IMR-90 (cell line): ENCODE measurements around the gene LRRTM4. TPM values are rescaled to one million over a fixed set of nuclear protein-coding genes. Genes with fewer than 3 reads are reported as not detected.

ENCODE experiments used
- ATAC-seq: fragments of 200-7000 bp; cut with Tn5 transposase; 2 replicates; pipeline ENCODE4 v1.9.1; 2020; ENCODE audit warnings: low read depth, mild to moderate bottlenecking, moderate library complexity
- BruUV-seq: library from RNA; stranded (reverse); fragments of 400-500 nt; replicated peaks from 2 replicates; lab custom pipeline; 2021; lab: Mats Ljungman, UMichigan
- CTCF ChIA-PET: fragments of 300-600 bp; formaldehyde crosslinking; extraction: SDS; loops from one replicate; lab custom pipeline; 2021; ENCODE audit warnings: antibody characterized with exemption; lab: Yijun Ruan, JAX
- POLR2A ChIA-PET: fragments of 300-600 bp; sonication (Branson Sonifier 250); formaldehyde crosslinking; loops from one replicate; lab custom pipeline; 2022; ENCODE audit warnings: antibody characterized with exemption; ENCODE audit not compliant: unreplicated experiment; lab: Charles Lee
- DNase-seq: peaks from one replicate; pipeline ENCODE4 v3.0.0; 2013
- H2AFZ ChIP-seq: replicated peaks from 2 replicates; pipeline ENCODE3; 2013; ENCODE audit warnings: low read length, mild to moderate bottlenecking; ENCODE audit not compliant: poor library complexity
- H2AK5ac ChIP-seq: 2 replicates; pipeline ENCODE4 v1.6.1; 2013; ENCODE audit warnings: low read depth, low read length, inconsistent platforms
- H2AK9ac ChIP-seq: replicated peaks from 2 replicates; pipeline ENCODE3; 2013; ENCODE audit warnings: mild to moderate bottlenecking, low read depth, low read length, moderate library complexity; ENCODE audit not compliant: poor library complexity
- H2BK120ac ChIP-seq: 2 replicates; pipeline ENCODE4 v1.6.1; 2013; ENCODE audit warnings: low read depth, low read length, inconsistent platforms
- H2BK15ac ChIP-seq: 3 replicates; pipeline ENCODE4 v1.6.1; 2013; ENCODE audit warnings: low read depth, low read length, inconsistent platforms
- H2BK20ac ChIP-seq: 2 replicates; pipeline ENCODE4 v1.6.1; 2013; ENCODE audit warnings: low read depth, mild to moderate bottlenecking, inconsistent platforms, low read length, moderate library complexity
- H2BK5ac ChIP-seq: 2 replicates; pipeline ENCODE4 v1.6.1; 2013; ENCODE audit warnings: mild to moderate bottlenecking, low read depth, low read length, inconsistent platforms; ENCODE audit not compliant: poor library complexity, severe bottlenecking
- H3K14ac ChIP-seq: replicated peaks from 2 replicates; pipeline ENCODE4 v1.6.1; 2013; ENCODE audit warnings: low read depth, low read length, inconsistent platforms
- H3K18ac ChIP-seq: 2 replicates; pipeline ENCODE4 v1.6.1; 2013; ENCODE audit warnings: low read depth, low read length, control low read depth
- H3K23ac ChIP-seq: 2 replicates; pipeline ENCODE4 v1.6.1; 2013; ENCODE audit warnings: low read depth, low read length, inconsistent platforms
- H3K27ac ChIP-seq: 2 replicates; pipeline ENCODE4 v1.5.1; 2013; ENCODE audit warnings: mild to moderate bottlenecking, control low read depth, low read length; ENCODE audit not compliant: insufficient read depth
- H3K27me3 ChIP-seq: 2 replicates; pipeline ENCODE4 v1.6.1; 2013; ENCODE audit warnings: low read length; ENCODE audit not compliant: control insufficient read depth, insufficient read depth
- H3K36me3 ChIP-seq: 2 replicates; pipeline ENCODE4 v1.6.1; 2013; ENCODE audit warnings: low read length, mixed read lengths; ENCODE audit not compliant: control insufficient read depth, insufficient read depth
- H3K4ac ChIP-seq: 2 replicates; pipeline ENCODE4 v1.6.1; 2013; ENCODE audit warnings: low read depth, low read length, inconsistent platforms
- H3K4me1 ChIP-seq: 2 replicates; pipeline ENCODE4 v1.6.1; 2013; ENCODE audit warnings: low read length, mixed read lengths; ENCODE audit not compliant: control insufficient read depth, insufficient read depth
- H3K4me2 ChIP-seq: 2 replicates; pipeline ENCODE4 v1.6.1; 2013; ENCODE audit warnings: low read depth, mild to moderate bottlenecking, control low read depth, low read length, moderate library complexity
- H3K4me3 ChIP-seq: 2 replicates; pipeline ENCODE4 v1.5.1; 2013; ENCODE audit warnings: low read depth, mild to moderate bottlenecking, control low read depth, low read length, moderate library complexity; ENCODE audit not compliant: insufficient read depth
- H3K56ac ChIP-seq: 2 replicates; pipeline ENCODE4 v1.6.1; 2013; ENCODE audit warnings: low read length, inconsistent platforms; ENCODE audit not compliant: insufficient read depth; ENCODE audit errors: extremely low read depth
- H3K79me1 ChIP-seq, 2 experiments: 2 replicates each; pipeline ENCODE4 v1.6.1; 2013; ENCODE audit warnings: low read length in 2 of 2, inconsistent platforms in 1 of 2, low read depth in 1 of 2
- H3K9ac ChIP-seq: 2 replicates; pipeline ENCODE4 v1.6.1; 2013; ENCODE audit warnings: low read depth, low read length, control low read depth
- H3K9me1 ChIP-seq: 2 replicates; pipeline ENCODE4 v1.6.1; 2013; ENCODE audit warnings: low read length, inconsistent platforms; ENCODE audit not compliant: insufficient read depth
- H3K9me3 ChIP-seq: 2 replicates; pipeline ENCODE4 v1.6.1; 2013; ENCODE audit warnings: low read length; ENCODE audit not compliant: control insufficient read depth, insufficient read depth
- H4K20me1 ChIP-seq: 2 replicates; pipeline ENCODE4 v1.6.1; 2013; ENCODE audit warnings: low read length, inconsistent platforms; ENCODE audit not compliant: insufficient read depth
- H4K5ac ChIP-seq: 2 replicates; pipeline ENCODE4 v1.6.1; 2013; ENCODE audit warnings: mild to moderate bottlenecking, low read depth, low read length, control low read depth
- H4K8ac ChIP-seq, 2 experiments: 2 replicates each; pipeline ENCODE4 v1.6.1; 2013; ENCODE audit warnings: low read depth in 2 of 2, low read length in 2 of 2, control low read depth in 1 of 2, inconsistent platforms in 1 of 2
- H4K91ac ChIP-seq: 2 replicates; pipeline ENCODE4 v1.6.1; 2013; ENCODE audit warnings: low read depth, low read length, inconsistent platforms; ENCODE audit not compliant: insufficient read depth
- BHLHE40 ChIP-seq: fragments of 150-350 bp; IDR thresholded peaks from 2 replicates; pipeline ENCODE4 v1.6.1; 2016; ENCODE audit warnings: mild to moderate bottlenecking, low read depth, low read length
- CEBPB ChIP-seq: IDR thresholded peaks from 2 replicates; pipeline ENCODE4 v1.6.1; 2012; ENCODE audit warnings: low read depth, low read length, improper control_type of control experiment
- CHD1 ChIP-seq: IDR thresholded peaks from 2 replicates; pipeline ENCODE4 v1.6.1; 2012; ENCODE audit warnings: low read depth, low read length, improper control_type of control experiment
- FOS ChIP-seq: fragments of 150-350 bp; IDR thresholded peaks from 2 replicates; pipeline ENCODE4 v1.6.1; 2016; ENCODE audit warnings: low read depth, low read length
- MAFK ChIP-seq: IDR thresholded peaks from 2 replicates; pipeline ENCODE4 v1.6.1; 2012; ENCODE audit warnings: low read depth, low read length, improper control_type of control experiment
- MXI1 ChIP-seq: IDR thresholded peaks from 2 replicates; pipeline ENCODE4 v1.6.1; 2012; ENCODE audit warnings: low read depth, mild to moderate bottlenecking, low read length, moderate library complexity, borderline replicate concordance
- NFE2L2 ChIP-seq: fragments of 150-350 bp; IDR thresholded peaks from 2 replicates; pipeline ENCODE4 v1.6.1; 2016; ENCODE audit warnings: low read depth, mild to moderate bottlenecking, low read length
- POLR2A ChIP-seq: IDR thresholded peaks from 2 replicates; pipeline ENCODE4 v1.6.1; 2012; ENCODE audit warnings: mild to moderate bottlenecking, low read depth, low read length
- RAD21 ChIP-seq: IDR thresholded peaks from 2 replicates; pipeline ENCODE4 v1.6.1; 2012; ENCODE audit warnings: low read length, improper control_type of control experiment
- RCOR1 ChIP-seq: IDR thresholded peaks from 2 replicates; pipeline ENCODE4 v1.6.1; 2012; ENCODE audit warnings: mild to moderate bottlenecking, low read length, improper control_type of control experiment; ENCODE audit not compliant: insufficient replicate concordance
- RFX5 ChIP-seq: IDR thresholded peaks from 2 replicates; pipeline ENCODE4 v1.8.0; 2012; ENCODE audit warnings: low read depth, mild to moderate bottlenecking, low read length, moderate library complexity
- SMC3 ChIP-seq: fragments of 150-350 bp; IDR thresholded peaks from 2 replicates; pipeline ENCODE4 v1.6.1; 2016; ENCODE audit warnings: low read depth, mild to moderate bottlenecking, antibody characterized with exemption, low read length, moderate library complexity
- WGBS, 2 experiments: methylation state at CpG; one replicate each; pipeline versions ENCODE4 v1.1.5 to v1.1.7; 2013; ENCODE audit warnings: missing lambda C conversion rate in 2 of 2; ENCODE audit not compliant: insufficient read length in 1 of 2; ENCODE audit errors: extremely low coverage in 2 of 2; 5-methylcytosine and 5-hydroxymethylcytosine counted together
- dilution Hi-C: fragments of 300-500 bp; cut with HindIII; formaldehyde crosslinking; loops from one replicate; pipeline ENCODE4 v1.14.3; 2018; ENCODE audit warnings: low sequenced_read_pairs; ENCODE audit not compliant: unreplicated experiment
- in situ Hi-C: fragments of 300-500 bp; cut with MboI; formaldehyde crosslinking; loops from 3 replicates; pipeline ENCODE4 v1.14.3; 2019; ENCODE audit warnings: low sequenced_read_pairs, inconsistent platforms, mixed read lengths
- intact Hi-C: fragments of 100-400 bp; cut with micrococcal nuclease; formaldehyde crosslinking; loops from 2 replicates; pipeline ENCODE4 v1.10.0; 2022
- polyA plus RNA-seq, 3 experiments: library from polyadenylated mRNA; depleted of rRNA; stranded (reverse); fragments of >200 nt; gene quantifications; 2 replicates each; pipeline ENCODE4 v1.2.3, GENCODE V29; 2012; ENCODE audit warnings: low replicate concordance in 1 of 3
- total RNA-seq: library from RNA; depleted of rRNA; stranded (reverse); fragments of >200 nt; gene quantifications from 2 replicates; pipeline ENCODE4 v1.2.3, GENCODE V29; 2012
- TF ChIP-seq, protein P1 (sequence below): fragments of 150-350 bp; IDR thresholded peaks from 2 replicates; pipeline ENCODE4 v1.6.1; 2017; ENCODE audit warnings: mild to moderate bottlenecking, antibody characterized with exemption, low read length, low read depth
- TF ChIP-seq, protein P2 (sequence below): conservative IDR thresholded peaks from 2 replicates; pipeline ENCODE4 v1.5.1; 2012; ENCODE audit warnings: mild to moderate bottlenecking, low read depth, low read length, improper control_type of control experiment
- TF ChIP-seq, protein P3 (sequence below): fragments of 150-350 bp; IDR thresholded peaks from 2 replicates; pipeline ENCODE4 v1.6.1; 2016; ENCODE audit warnings: low read depth, mild to moderate bottlenecking, low read length, moderate library complexity, borderline replicate concordance

Gene LRRTM4
- total and polyA plus RNA-seq, 2 of the 4 experiments (the other 2 are of a cell fraction) = not detected

DNA sequence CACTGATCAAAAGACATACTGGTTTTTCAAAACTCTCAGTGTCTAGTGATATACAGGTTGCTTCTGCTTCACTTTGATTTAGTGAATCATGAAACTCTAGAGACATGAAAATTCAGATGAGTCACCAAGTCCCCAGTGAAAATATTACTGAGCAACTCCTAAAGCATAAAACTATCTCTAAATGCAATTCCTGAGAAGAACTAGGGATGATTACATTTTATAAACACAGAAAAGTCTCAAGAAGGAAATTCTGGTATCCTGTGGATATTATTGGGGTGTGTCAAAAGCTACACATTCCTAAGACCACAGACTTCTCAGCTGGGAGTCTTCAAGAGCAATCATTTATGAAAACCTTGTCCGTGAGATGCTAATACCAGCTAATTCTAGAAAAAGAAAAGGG lies 9.7 kb downstream of the LRRTM4 start:
- Histone ChIP-seq H3K9me3 (0 out of 2 replicates have a peak, but pooled peaks cover 2% of the 10 kb centered on the region), H3K23ac (no peak overlapping the region), H2AK9ac (no peak overlapping the region), H3K79me1 (no peaks in the 10 kb centered on the region), H3K4me2 (no peak overlapping the region), H3K9ac (no peak overlapping the region), H3K4me1 (no peaks in the 10 kb centered on the region), H4K91ac (no peak overlapping the region), H2BK5ac (no peak overlapping the region), H2AFZ (no peak overlapping the region), H3K56ac (no peak overlapping the region), H4K8ac (no peak overlapping the region), H2BK120ac (no peak overlapping the region), H3K18ac (no peak overlapping the region), H3K9me1 (no peaks in the 10 kb centered on the region), H2AK5ac (no peak overlapping the region), H3K4ac (no peak overlapping the region), H3K27me3 (no peaks in the 10 kb centered on the region), H3K36me3 (no peaks in the 10 kb centered on the region), H2BK15ac (no peak overlapping the region), H2BK20ac (no peak overlapping the region), H4K5ac (no peak overlapping the region), H3K27ac (no peak overlapping the region), H3K4me3 (no peak overlapping the region), H4K20me1 (no peaks in the 10 kb centered on the region), H3K14ac (no peak overlapping the region)
- dilution Hi-C loops (no loop called here), in situ Hi-C loops (no loop called here), intact Hi-C loops (no loop called here)
- no peak for DNase-seq
- BruUV-seq = no TSS peak
- no CpG with 5 or more reads among the region's 1 CpG for WGBS, 2 experiments
- no peak for ATAC-seq
- TF ChIP-seq RFX5 (no peak), RAD21 (no peak), POLR2A (no peak), RCOR1 (no peak), MXI1 (no peak), CHD1 (no peak), BHLHE40 (no peak), NFE2L2 (no peak), CEBPB (no peak), MAFK (no peak), FOS (no peak), SMC3 (no peak)
- TF ChIP-seq, protein P1, sequence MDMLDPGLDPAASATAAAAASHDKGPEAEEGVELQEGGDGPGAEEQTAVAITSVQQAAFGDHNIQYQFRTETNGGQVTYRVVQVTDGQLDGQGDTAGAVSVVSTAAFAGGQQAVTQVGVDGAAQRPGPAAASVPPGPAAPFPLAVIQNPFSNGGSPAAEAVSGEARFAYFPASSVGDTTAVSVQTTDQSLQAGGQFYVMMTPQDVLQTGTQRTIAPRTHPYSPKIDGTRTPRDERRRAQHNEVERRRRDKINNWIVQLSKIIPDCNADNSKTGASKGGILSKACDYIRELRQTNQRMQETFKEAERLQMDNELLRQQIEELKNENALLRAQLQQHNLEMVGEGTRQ = no peak
- TF ChIP-seq, protein P2, sequence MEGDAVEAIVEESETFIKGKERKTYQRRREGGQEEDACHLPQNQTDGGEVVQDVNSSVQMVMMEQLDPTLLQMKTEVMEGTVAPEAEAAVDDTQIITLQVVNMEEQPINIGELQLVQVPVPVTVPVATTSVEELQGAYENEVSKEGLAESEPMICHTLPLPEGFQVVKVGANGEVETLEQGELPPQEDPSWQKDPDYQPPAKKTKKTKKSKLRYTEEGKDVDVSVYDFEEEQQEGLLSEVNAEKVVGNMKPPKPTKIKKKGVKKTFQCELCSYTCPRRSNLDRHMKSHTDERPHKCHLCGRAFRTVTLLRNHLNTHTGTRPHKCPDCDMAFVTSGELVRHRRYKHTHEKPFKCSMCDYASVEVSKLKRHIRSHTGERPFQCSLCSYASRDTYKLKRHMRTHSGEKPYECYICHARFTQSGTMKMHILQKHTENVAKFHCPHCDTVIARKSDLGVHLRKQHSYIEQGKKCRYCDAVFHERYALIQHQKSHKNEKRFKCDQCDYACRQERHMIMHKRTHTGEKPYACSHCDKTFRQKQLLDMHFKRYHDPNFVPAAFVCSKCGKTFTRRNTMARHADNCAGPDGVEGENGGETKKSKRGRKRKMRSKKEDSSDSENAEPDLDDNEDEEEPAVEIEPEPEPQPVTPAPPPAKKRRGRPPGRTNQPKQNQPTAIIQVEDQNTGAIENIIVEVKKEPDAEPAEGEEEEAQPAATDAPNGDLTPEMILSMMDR = no peak
- TF ChIP-seq, protein P3, sequence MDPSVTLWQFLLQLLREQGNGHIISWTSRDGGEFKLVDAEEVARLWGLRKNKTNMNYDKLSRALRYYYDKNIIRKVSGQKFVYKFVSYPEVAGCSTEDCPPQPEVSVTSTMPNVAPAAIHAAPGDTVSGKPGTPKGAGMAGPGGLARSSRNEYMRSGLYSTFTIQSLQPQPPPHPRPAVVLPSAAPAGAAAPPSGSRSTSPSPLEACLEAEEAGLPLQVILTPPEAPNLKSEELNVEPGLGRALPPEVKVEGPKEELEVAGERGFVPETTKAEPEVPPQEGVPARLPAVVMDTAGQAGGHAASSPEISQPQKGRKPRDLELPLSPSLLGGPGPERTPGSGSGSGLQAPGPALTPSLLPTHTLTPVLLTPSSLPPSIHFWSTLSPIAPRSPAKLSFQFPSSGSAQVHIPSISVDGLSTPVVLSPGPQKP = no peak
- CTCF ChIA-PET = no interaction called here
- POLR2A ChIA-PET = no interaction called here
